ENCODE results near the gene ADARB2.

DNA sequence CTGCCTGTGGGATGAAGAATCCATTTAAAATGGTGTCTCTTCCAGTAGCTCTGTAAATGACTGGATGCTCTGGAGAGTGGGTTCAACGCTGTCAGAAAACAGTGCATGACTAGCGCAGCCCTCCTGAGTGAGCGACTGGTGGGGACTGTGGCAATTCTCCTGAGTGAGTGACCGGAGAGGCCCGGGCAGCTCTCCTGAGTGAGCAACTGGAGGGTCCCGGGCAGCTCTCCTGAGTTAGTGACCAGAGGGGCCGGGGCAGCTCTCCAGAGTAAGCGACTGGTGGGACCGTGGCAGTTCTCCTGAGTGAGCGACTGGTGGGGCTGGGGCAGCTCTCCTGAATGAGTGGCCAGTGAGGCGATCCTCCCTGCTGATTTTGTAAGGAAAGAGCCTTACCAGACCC, 595.6 kb downstream of the ADARB2 start:
- TF ChIP-seq, protein P1, sequence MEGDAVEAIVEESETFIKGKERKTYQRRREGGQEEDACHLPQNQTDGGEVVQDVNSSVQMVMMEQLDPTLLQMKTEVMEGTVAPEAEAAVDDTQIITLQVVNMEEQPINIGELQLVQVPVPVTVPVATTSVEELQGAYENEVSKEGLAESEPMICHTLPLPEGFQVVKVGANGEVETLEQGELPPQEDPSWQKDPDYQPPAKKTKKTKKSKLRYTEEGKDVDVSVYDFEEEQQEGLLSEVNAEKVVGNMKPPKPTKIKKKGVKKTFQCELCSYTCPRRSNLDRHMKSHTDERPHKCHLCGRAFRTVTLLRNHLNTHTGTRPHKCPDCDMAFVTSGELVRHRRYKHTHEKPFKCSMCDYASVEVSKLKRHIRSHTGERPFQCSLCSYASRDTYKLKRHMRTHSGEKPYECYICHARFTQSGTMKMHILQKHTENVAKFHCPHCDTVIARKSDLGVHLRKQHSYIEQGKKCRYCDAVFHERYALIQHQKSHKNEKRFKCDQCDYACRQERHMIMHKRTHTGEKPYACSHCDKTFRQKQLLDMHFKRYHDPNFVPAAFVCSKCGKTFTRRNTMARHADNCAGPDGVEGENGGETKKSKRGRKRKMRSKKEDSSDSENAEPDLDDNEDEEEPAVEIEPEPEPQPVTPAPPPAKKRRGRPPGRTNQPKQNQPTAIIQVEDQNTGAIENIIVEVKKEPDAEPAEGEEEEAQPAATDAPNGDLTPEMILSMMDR (IDR thresholded peaks at IDR 0.05), result no peak
- TF ChIP-seq POLR2A (IDR thresholded peaks at IDR 0.05) (no peak), POLR2AphosphoS5 (IDR thresholded peaks at IDR 0.05) (no peak)
